ENCODE measurements around the gene SOWAHD. TPM values are rescaled to one million over a fixed set of nuclear protein-coding genes. Genes with fewer than 3 reads are reported as not detected.
"Not testable (repeated sequence)": the region's sequence is repeated elsewhere in the genome, so short reads cannot be mapped to it uniquely, and the experiment has no call there.

SOWAHD gene
- polyA plus RNA-seq, 1 donor from 2014 or later, result 36.1 TPM

DNA sequence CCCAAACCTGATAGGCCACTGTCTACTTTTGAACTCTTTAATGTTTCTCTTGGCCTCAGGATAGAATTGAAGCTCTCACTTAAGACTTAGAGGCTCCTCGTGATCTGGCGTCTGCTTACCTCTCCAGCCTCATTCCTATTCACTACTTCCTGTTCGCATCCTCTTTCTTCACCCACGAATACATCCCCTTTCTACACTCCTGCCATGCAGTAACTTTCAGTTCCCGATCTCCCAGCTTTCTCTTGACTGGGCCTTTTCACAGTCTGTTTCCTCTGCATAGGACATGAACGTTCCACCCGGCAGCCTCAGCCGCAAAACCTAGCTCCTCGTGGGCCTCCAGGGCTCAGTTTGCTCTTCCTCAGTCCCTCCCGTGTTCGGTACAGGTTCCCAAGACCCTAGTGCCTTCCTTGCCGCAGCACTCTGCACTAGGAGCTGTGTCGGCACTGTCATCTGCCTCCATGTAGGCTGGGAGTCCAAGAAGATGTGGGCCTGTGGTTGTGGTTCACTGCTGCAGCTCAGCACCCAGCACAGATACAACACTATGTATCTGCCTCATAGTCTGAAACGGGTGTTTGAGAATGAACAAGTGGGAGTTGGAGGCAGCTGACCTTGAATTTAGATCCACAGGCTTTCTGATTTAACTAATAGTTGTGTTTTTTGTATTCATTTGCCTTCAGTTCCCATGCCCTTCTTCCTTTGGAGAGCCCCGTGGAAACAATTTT is 17.3 kb downstream of the SOWAHD start:
- H3K4me1 Mint-ChIP-seq, result peaks cover 7 to 18% (median 14%) of the 10 kb centered on the region in 3 donors
- H3K36me3 Mint-ChIP-seq, result peaks cover 2% of the 10 kb centered on the region
- H3K4me3 Mint-ChIP-seq, result peak overlapping the region in 3 of 4 donors; percentile 58 to 80 (median 75)
- H3K27ac Mint-ChIP-seq, result peak overlapping the region; percentile 9 to 82 (median 65)
- no peaks in the 10 kb centered on the region for H3K9me3 Mint-ChIP-seq
- H3K27me3 Mint-ChIP-seq, result no peaks in the 10 kb centered on the region

DNA sequence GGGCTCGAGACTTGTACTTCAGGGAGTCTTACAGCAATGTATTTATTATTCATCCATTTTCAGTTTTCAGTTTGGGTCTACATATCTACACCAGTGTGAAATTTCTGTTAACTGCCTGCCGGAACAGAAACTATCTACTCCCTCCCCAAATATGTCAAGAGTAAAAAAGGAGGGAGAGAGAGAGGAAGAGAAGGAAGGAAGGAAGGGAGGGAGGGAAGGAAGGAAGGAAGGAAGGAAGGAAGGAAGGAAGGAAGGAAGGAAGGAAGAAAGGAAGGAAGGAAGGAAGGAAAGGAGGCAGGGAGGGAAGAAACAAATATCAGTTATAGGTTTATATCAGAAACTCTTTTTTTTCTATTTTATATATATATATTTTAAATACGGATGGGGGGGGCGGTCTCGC is 20.4 kb downstream of the SOWAHD start:
- Mint-ChIP-seq H3K36me3 (peaks cover 4% of the 10 kb centered on the region), H3K4me1 (peaks cover 7 to 21% (median 16%) of the 10 kb centered on the region in 3 donors), H3K4me3 (no peak overlapping the region), H3K27me3 (no peaks in the 10 kb centered on the region), H3K27ac (no peak overlapping the region), H3K9me3 (no peaks in the 10 kb centered on the region)

- peak overlapping the region in 1 of 3 donors; percentile 87 for H3K27ac Mint-ChIP-seq
- peaks cover 1% of the 10 kb centered on the region for H3K27me3 Mint-ChIP-seq
- peaks cover 7 to 14% (median 11%) of the 10 kb centered on the region in 3 donors for H3K4me1 Mint-ChIP-seq
- H3K36me3 Mint-ChIP-seq, result peaks cover 2% of the 10 kb centered on the region
- H3K9me3 Mint-ChIP-seq, result no peaks in the 10 kb centered on the region
- H3K4me3 Mint-ChIP-seq, result no peak overlapping the region
Measured at GRCh38 chrX:119783026-119783425, 24.6 kb downstream of the SOWAHD start.

DNA sequence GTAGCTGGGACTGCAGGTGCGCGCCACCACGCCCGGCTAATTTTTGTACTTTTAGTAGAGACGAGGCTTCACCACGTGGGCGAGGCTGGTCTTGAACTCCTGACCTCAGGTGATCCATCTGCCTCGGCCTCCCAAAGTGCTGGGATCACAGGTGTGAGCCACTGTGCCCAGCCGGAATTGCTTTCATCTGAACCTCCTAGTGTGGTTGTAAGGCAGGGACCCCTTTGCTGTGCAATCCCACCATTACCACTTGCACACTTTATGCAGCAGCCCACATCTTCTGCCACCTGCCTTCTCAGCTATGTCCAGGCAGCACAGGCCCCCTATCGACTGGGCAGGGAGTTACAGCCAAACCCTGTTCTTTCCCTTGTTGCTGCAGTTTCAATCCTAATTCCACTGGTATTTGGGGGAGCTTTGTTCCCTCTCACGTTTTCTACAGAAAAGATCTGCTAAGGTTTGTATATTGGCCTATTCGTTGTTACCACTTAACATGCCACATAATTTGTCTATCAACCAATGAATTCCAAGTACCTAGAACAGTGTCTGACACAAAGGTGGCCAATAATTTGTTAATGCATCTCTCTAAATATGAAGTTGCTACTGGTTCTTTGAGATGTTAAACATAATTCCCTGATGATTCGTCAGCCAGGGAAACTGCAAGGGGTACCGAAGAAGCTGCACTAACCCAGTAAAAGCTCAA is 26.5 kb downstream of the SOWAHD start:
- peaks cover 0 to 2% (median 0%) of the 10 kb centered on the region in 3 donors for H3K9me3 Mint-ChIP-seq
- peaks cover 1% of the 10 kb centered on the region for H3K27me3 Mint-ChIP-seq
- H3K36me3 Mint-ChIP-seq, result peaks cover 2% of the 10 kb centered on the region
- peak overlapping the region in 1 of 4 donors; percentile 1 for H3K4me3 Mint-ChIP-seq
- peaks cover 15 to 18% (median 17%) of the 10 kb centered on the region in 3 donors for H3K4me1 Mint-ChIP-seq
- H3K27ac Mint-ChIP-seq, result peak overlapping the region in 2 of 3 donors; percentile 7 to 73

DNA sequence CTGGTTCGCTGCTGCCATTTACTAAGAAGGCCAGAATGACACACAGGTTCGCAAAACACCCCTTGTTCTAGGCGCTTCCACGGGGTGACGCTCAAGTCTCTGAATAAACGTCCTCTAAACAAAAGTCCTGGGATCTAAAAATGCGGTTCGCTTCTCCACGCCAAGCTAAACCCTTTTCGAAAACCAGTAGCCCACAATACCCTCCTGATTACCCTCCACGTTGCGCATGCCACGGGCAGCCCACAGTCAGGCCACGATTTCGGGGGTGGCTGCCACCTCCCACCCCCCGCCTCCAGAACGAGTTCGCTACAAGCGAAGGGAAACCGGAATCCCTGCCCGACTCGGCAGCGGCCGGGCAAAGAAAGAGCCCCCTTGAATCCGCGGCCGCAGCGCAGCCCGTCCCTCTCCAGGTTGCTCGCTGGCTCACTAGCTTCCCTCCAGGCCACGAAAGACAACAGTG is 32.6 kb downstream of the SOWAHD start:
- H3K9me3 Mint-ChIP-seq, result peaks cover 0 to 2% (median 0%) of the 10 kb centered on the region in 3 donors
- H3K27ac Mint-ChIP-seq, result peak overlapping the region; percentile 94 to 98 (median 98)
- peaks cover 1% of the 10 kb centered on the region for H3K27me3 Mint-ChIP-seq
- peaks cover 9 to 21% (median 21%) of the 10 kb centered on the region in 3 donors for H3K4me1 Mint-ChIP-seq
- H3K4me3 Mint-ChIP-seq, result peak overlapping the region; percentile 95 to 100 (median 96)
- no peaks in the 10 kb centered on the region for H3K36me3 Mint-ChIP-seq

GRCh38 chrX:119791437-119792231 is 33.2 kb downstream of the SOWAHD start, which contains the start of gene RPL39:
Gene RPL39, minus strand, starts transcription at chrX:119791630. Its CDS starts 54 bp downstream, at chrX:119791576.
- peaks cover 0 to 2% (median 0%) of the 10 kb centered on the region in 3 donors for H3K9me3 Mint-ChIP-seq
- H3K4me1 Mint-ChIP-seq, result peaks cover 9 to 21% (median 21%) of the 10 kb centered on the region in 3 donors
- H3K27ac Mint-ChIP-seq, result peak within 1 kb of the TSS; percentile 94 to 98 (median 98)
- H3K4me3 Mint-ChIP-seq, result peak within 1 kb of the TSS; percentile 95 to 100 (median 96)
- no peaks in the 10 kb centered on the region for H3K36me3 Mint-ChIP-seq
- peaks cover 1% of the 10 kb centered on the region for H3K27me3 Mint-ChIP-seq

DNA sequence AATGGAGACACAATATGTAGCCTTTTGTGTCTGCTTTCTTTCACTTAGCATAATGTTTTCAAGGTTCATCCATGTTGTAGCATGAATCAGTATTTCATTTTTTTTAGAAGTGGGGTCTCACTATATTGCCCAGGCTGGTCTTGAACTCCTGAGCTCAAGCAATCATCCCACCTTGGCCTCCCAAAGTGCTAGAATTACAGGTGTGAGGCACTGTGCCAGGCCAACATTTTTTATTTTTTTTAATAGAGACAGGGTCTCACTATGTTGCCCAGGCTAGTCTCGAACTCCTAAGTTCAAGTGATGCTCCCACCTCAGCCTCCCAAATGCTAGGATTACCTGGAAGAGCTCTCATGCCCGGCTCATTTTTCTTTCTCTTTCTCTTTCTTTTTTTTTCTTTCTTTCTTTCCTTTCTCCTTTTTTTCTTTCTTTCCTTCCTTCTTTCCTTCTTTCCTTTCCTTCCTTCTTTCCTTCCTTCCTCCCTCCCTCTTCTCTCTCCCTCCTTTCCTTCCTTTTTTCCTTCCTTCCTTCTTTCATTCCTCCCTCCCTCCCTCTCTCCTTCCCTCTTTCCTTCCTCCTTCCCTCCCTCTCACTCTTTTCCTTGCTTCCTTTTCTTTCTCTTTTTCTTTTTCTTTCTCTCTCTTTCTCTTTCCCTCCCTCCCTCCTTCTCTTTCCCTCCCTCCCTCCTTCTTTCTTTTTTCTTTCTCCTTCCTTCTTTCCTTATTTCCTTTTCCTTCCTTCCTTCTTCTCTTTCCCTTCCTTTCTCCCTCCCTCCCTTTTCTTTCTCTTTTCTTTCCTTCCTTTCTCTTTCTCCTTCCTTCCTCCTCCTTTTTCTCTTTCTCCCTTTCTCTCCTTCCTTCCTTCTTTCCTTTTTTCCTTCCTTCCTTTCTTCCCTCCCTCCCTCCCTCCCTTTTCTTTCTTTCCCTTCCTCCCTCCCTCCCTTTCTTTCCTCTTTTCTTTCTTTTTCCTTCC is 43.1 kb downstream of the SOWAHD start:
- Mint-ChIP-seq H3K36me3 (peaks cover 4% of the 10 kb centered on the region), H3K27me3 (no peaks in the 10 kb centered on the region), H3K9me3 (no peaks in the 10 kb centered on the region), H3K4me3 (no peak overlapping the region), H3K4me1 (no peaks in the 10 kb centered on the region), H3K27ac (no peak overlapping the region)

DNA sequence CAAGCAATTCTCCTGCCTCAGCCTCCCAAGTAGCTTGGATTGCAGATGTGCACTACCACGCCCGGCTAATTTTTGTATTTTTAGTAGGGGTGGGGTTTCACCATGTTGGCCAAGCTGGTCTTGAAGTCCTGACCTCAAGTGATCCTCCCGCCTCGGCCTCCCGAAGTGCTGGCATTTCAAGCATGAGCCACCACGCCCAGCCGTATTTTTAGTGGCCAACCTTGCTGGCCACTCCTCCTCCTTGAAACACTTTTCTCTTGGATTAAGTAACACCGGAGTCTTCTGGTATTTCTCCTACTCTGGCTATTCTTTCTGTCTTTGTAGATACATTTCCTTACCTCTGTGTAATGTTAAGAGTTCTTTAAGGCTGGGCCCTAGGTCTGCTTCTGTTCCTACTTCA is 44.2 kb downstream of the SOWAHD start:
- peaks cover 4% of the 10 kb centered on the region for H3K36me3 Mint-ChIP-seq
- no peaks in the 10 kb centered on the region for H3K27me3 Mint-ChIP-seq
- H3K4me1 Mint-ChIP-seq, result no peaks in the 10 kb centered on the region
- peak overlapping the region in 1 of 3 donors; percentile 28 for H3K27ac Mint-ChIP-seq
- no peak overlapping the region for H3K4me3 Mint-ChIP-seq
- no peaks in the 10 kb centered on the region for H3K9me3 Mint-ChIP-seq

DNA sequence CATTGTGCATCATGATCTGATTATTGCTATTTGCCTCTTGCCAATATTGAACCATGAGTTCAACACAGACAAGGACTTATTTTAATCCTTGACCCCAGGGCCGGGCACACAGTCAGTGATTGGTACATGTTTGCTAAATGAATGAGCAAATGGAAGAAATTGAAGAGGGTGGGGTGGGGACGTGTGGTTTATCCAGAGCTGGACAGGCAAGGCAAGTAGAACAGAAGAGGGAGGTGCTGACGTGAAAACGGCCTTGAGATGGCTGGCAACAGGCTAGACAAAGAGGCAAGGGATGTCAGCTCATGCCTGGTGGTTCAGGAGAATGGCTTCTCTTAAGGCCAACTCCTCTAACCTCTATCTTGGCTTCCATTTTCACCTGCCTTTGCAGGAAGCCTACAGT is 50.1 kb downstream of the SOWAHD start:
- H3K4me1 Mint-ChIP-seq, H3K36me3 Mint-ChIP-seq, H3K27me3 Mint-ChIP-seq, H3K9me3 Mint-ChIP-seq, H3K4me3 Mint-ChIP-seq, H3K27ac Mint-ChIP-seq: not testable (repeated sequence)

DNA sequence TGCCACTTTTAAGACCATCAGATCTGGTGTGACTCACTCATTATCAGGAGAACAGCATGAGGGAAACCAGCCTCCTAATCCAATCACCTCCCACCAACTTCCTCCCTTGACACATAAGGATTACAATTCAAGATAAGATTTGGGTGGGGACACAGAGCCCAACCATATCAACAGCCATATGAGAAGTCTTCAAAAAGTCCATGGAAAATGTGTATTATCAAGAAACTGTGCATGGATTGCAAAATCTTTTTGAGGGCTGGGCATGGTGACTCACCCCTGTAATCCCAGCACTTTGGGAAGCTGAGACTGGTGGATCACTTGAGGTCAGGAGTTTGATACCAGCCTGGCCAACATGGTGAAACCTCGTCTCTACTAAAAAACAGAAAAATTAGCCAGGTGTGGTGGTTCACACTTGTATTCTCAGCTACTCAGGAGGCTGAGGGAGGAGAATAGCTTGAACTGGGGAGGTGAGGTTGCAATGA is 50.8 kb downstream of the SOWAHD start:
- Mint-ChIP-seq H3K27me3 (peaks cover 5% of the 10 kb centered on the region), H3K9me3 (no peaks in the 10 kb centered on the region), H3K36me3 (peaks cover 2% of the 10 kb centered on the region), H3K27ac (no peak overlapping the region), H3K4me3 (no peak overlapping the region), H3K4me1 (peaks cover 0 to 2% (median 0%) of the 10 kb centered on the region in 3 donors)

Other genes starting within 250 kb of the SOWAHD start
- gene STEEP1, start 193.2 kb upstream of the SOWAHD start, polyA plus RNA-seq, result 24.0 TPM
- 65.2 TPM for gene UBE2A, start 184.0 kb upstream of the SOWAHD start, polyA plus RNA-seq
- 7.1 TPM for gene NKRF, start 152.2 kb upstream of the SOWAHD start, polyA plus RNA-seq
- gene SEPTIN6, start 65.4 kb upstream of the SOWAHD start, polyA plus RNA-seq, result 241 TPM
- 4,549 TPM for gene RPL39, start 33.0 kb downstream of the SOWAHD start, polyA plus RNA-seq
- gene UPF3B, start 94.4 kb downstream of the SOWAHD start, polyA plus RNA-seq, result 12.4 TPM
- gene RNF113A, start 113.1 kb downstream of the SOWAHD start, polyA plus RNA-seq, result 66.2 TPM
- gene NDUFA1, start 113.2 kb downstream of the SOWAHD start, polyA plus RNA-seq, result 249 TPM
- not detected for gene AKAP14, start 137.3 kb downstream of the SOWAHD start, polyA plus RNA-seq
- gene NKAP, start 185.2 kb downstream of the SOWAHD start, polyA plus RNA-seq, result 5.4 TPM

Data from IgD-negative memory B cell (primary cell).